Trophoblast cell (in vitro differentiated cells and primary cell): ENCODE results near the gene TBC1D22A.

ENCODE experiments used
- DNase-seq, 2 donors: peaks; one replicate each; pipeline ENCODE4 v3.0.0-alpha.2; 2016
- H2AFZ ChIP-seq: 2 replicates; pipeline ENCODE4 v1.6.1; 2013; ENCODE audit warnings: low read length, moderate library complexity, mild to moderate bottlenecking; ENCODE audit not compliant: insufficient read depth, poor library complexity
- H2AK5ac ChIP-seq: 2 replicates; pipeline ENCODE4 v1.6.1; 2013; ENCODE audit warnings: mild to moderate bottlenecking, low read length
- H2BK120ac ChIP-seq: 2 replicates; pipeline ENCODE4 v1.6.1; 2013; ENCODE audit warnings: low read length, mild to moderate bottlenecking, moderate library complexity; ENCODE audit not compliant: insufficient read depth, poor library complexity
- H2BK12ac ChIP-seq: 2 replicates; pipeline ENCODE4 v1.6.1; 2013; ENCODE audit warnings: mild to moderate bottlenecking, low read length, moderate library complexity
- H2BK5ac ChIP-seq: 2 replicates; pipeline ENCODE4 v1.6.1; 2013; ENCODE audit warnings: low read length, low read depth, moderate library complexity, mild to moderate bottlenecking; ENCODE audit not compliant: poor library complexity
- H3K14ac ChIP-seq: 2 replicates; pipeline ENCODE4 v1.6.1; 2013; ENCODE audit warnings: mild to moderate bottlenecking, low read length
- H3K18ac ChIP-seq: 2 replicates; pipeline ENCODE4 v1.6.1; 2013; ENCODE audit warnings: mild to moderate bottlenecking, low read length
- H3K23ac ChIP-seq: 2 replicates; pipeline ENCODE4 v1.6.1; 2013; ENCODE audit warnings: low read length
- H3K27ac ChIP-seq: 2 replicates; pipeline ENCODE4 v1.5.1; 2013; ENCODE audit warnings: low read depth, mild to moderate bottlenecking, inconsistent platforms, low read length, moderate library complexity
- H3K27me3 ChIP-seq: 2 replicates; pipeline ENCODE4 v1.6.1; 2013; ENCODE audit warnings: inconsistent platforms, mild to moderate bottlenecking, low read length, moderate library complexity; ENCODE audit not compliant: insufficient read depth
- H3K36me3 ChIP-seq, 2 experiments: 1 replicate in 1 of 2; 2 replicates in 1 of 2; pipeline ENCODE4 v1.6.1; 2013; ENCODE audit warnings: low read length in 2 of 2, mild to moderate bottlenecking in 2 of 2, moderate library complexity in 1 of 2; ENCODE audit not compliant: insufficient read depth in 2 of 2, control insufficient read depth in 1 of 2
- H3K4ac ChIP-seq: 2 replicates; pipeline ENCODE4 v1.6.1; 2013; ENCODE audit warnings: low read depth, mild to moderate bottlenecking, low read length, moderate library complexity
- H3K4me1 ChIP-seq, 2 experiments: 1 replicate in 1 of 2; 2 replicates in 1 of 2; pipeline ENCODE4 v1.6.1; 2013; ENCODE audit warnings: low read length in 2 of 2, mild to moderate bottlenecking in 2 of 2, moderate library complexity in 1 of 2; ENCODE audit not compliant: insufficient read depth in 2 of 2, control insufficient read depth in 1 of 2
- H3K4me2 ChIP-seq: 2 replicates; pipeline ENCODE4 v1.6.1; 2013; ENCODE audit warnings: inconsistent platforms, mild to moderate bottlenecking, low read length, moderate library complexity
- H3K4me3 ChIP-seq: 2 replicates; pipeline ENCODE4 v1.5.1; 2013; ENCODE audit warnings: mild to moderate bottlenecking, low read depth, low read length, inconsistent platforms
- H3K79me1 ChIP-seq: one replicate; pipeline ENCODE4 v1.6.1; 2013; ENCODE audit warnings: low read length
- H3K79me2 ChIP-seq: 2 replicates; pipeline ENCODE4 v1.6.1; 2013; ENCODE audit warnings: low read length, mild to moderate bottlenecking; ENCODE audit not compliant: control insufficient read depth, insufficient read depth, poor library complexity
- H3K9ac ChIP-seq: 2 replicates; pipeline ENCODE4 v1.6.1; 2013; ENCODE audit warnings: mild to moderate bottlenecking, low read length
- H3K9me3 ChIP-seq: 2 replicates; pipeline ENCODE4 v1.6.1; 2013; ENCODE audit warnings: low read depth, mild to moderate bottlenecking, control low read depth, inconsistent platforms, low read length; ENCODE audit not compliant: insufficient read depth
- H4K12ac ChIP-seq: 2 replicates; pipeline ENCODE4 v1.6.1; 2013; ENCODE audit warnings: low read depth, mild to moderate bottlenecking, low read length, moderate library complexity
- H4K8ac ChIP-seq: 2 replicates; pipeline ENCODE4 v1.6.1; 2013; ENCODE audit warnings: low read depth, mild to moderate bottlenecking, low read length, moderate library complexity
- H4K91ac ChIP-seq: one replicate; pipeline ENCODE4 v1.6.1; 2013; ENCODE audit warnings: low read depth, mild to moderate bottlenecking, low read length, moderate library complexity
- WGBS: extraction: QIAGEN DNeasy Blood & Tissue Kit; methylation state at CpG from one replicate; pipeline ENCODE4 v1.1.7; 2013; ENCODE audit warnings: missing lambda C conversion rate; ENCODE audit not compliant: insufficient read length, insufficient coverage; ENCODE audit errors: extremely low coverage; 5-methylcytosine and 5-hydroxymethylcytosine counted together

Gene TBC1D22A

DNA sequence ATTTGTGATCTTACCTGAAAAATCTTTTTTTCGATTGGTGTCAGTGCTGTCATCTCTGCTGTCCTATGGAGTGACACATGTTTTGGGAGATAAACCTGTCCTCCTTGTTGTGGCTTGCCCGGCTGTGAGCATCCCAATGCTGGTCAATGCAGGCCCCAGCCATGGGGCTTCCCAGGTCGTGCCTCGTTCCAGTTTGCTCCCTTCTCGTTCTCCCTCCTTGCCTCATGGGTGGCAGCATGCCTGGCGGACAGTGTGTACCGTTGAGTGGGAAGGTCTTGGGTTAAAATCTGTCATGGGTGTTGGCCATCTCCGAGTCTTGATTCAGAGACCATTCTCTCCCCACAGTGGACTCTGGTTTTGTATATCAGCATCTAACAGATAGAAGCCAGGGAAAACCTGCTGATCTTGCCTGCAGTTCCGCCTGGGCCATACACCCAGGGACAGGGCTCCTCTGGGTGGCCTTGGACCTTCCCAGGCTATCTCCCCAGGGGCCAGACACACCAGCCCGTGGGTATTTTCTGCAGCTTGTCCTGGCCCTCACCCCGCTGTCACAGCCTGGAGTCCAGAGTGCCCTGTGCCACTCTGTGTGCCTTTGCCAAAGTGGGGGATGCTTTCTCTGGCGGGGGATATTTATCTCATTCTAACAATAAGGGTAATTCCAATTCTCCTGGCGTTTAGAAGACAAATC lies 208.1 kb downstream of the TBC1D22A start:
- H4K91ac ChIP-seq = no peak overlapping the region
- H3K79me2 ChIP-seq = no peaks in the 10 kb centered on the region
- H3K18ac ChIP-seq = no peak overlapping the region
- H2BK120ac ChIP-seq = no peak overlapping the region
- no peak overlapping the region for H3K23ac ChIP-seq
- no peaks in the 10 kb centered on the region for H3K4me1 ChIP-seq
- H2AK5ac ChIP-seq = no peak overlapping the region
- H3K4ac ChIP-seq = no peak overlapping the region
- no peak overlapping the region for H2BK12ac ChIP-seq
- no peaks in the 10 kb centered on the region for H3K27me3 ChIP-seq
- no peak for DNase-seq
- H3K4me2 ChIP-seq = no peak overlapping the region
- H3K36me3 ChIP-seq = peaks cover 0 to 9% of the 10 kb centered on the region in 2 experiments
- WGBS = no CpG with 5 or more reads among the region's 13 CpGs
- no peak overlapping the region for H3K4me3 ChIP-seq
- H2BK5ac ChIP-seq = no peak overlapping the region
- H3K27ac ChIP-seq = no peak overlapping the region
- H4K12ac ChIP-seq = no peak overlapping the region
- H3K14ac ChIP-seq = no peak overlapping the region
- H2AFZ ChIP-seq = no peak overlapping the region
- no peak overlapping the region for H4K8ac ChIP-seq
- H3K9ac ChIP-seq = no peak overlapping the region
- no peaks in the 10 kb centered on the region for H3K79me1 ChIP-seq
- H3K9me3 ChIP-seq = peaks cover 5% of the 10 kb centered on the region

DNA sequence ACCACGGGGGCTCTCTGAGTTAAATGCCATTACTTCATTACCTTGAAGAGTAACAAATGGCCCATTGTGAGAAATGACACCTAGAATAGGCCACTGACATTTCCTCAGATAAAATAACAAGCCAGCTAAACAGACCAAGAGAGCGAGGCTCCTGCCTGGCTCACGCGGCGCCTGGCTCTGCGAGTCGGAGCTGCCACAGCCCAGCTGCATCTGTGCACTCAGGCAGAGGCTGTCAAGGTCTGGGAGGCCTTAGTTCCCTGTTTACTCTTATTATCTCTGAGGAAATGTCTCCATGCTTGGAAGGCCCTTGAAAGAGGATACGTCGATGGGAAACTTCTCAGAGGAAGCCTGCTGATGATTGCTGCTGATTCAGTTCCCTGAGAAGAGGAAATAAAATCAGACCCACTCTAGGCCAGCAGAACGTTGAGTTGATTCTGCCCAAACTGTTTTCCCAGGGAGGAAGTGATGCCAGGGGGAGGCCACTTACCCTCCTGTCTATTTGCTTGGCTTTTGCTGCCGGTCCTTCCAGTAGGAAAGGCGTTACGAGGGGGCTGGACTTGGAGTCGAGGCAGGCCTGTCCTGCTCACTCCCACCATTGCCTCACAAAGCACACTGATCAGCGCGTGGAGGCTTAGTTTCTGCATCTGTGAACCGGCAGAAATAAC lies 208.8 kb downstream of the TBC1D22A start:
- H3K14ac ChIP-seq = no peak overlapping the region
- no peak overlapping the region for H3K9ac ChIP-seq
- no peak overlapping the region for H3K18ac ChIP-seq
- no peak overlapping the region for H2AK5ac ChIP-seq
- H3K4ac ChIP-seq = no peak overlapping the region
- H2AFZ ChIP-seq = no peak overlapping the region
- H4K8ac ChIP-seq = no peak overlapping the region
- H3K4me1 ChIP-seq = no peaks in the 10 kb centered on the region
- no peaks in the 10 kb centered on the region for H3K79me1 ChIP-seq
- H3K27ac ChIP-seq = no peak overlapping the region
- peaks cover 5% of the 10 kb centered on the region for H3K9me3 ChIP-seq
- no peak overlapping the region for H2BK120ac ChIP-seq
- H4K91ac ChIP-seq = no peak overlapping the region
- H3K4me2 ChIP-seq = no peak overlapping the region
- no peak overlapping the region for H2BK5ac ChIP-seq
- WGBS = no CpG with 5 or more reads among the region's 17 CpGs
- no peak overlapping the region for H4K12ac ChIP-seq
- H3K36me3 ChIP-seq = peaks cover 0 to 9% of the 10 kb centered on the region in 2 experiments
- H3K79me2 ChIP-seq = no peaks in the 10 kb centered on the region
- no peaks in the 10 kb centered on the region for H3K27me3 ChIP-seq
- no peak overlapping the region for H3K23ac ChIP-seq
- DNase-seq = peak in 1 of 2 donors; percentile 4
- no peak overlapping the region for H2BK12ac ChIP-seq
- H3K4me3 ChIP-seq = no peak overlapping the region

DNA sequence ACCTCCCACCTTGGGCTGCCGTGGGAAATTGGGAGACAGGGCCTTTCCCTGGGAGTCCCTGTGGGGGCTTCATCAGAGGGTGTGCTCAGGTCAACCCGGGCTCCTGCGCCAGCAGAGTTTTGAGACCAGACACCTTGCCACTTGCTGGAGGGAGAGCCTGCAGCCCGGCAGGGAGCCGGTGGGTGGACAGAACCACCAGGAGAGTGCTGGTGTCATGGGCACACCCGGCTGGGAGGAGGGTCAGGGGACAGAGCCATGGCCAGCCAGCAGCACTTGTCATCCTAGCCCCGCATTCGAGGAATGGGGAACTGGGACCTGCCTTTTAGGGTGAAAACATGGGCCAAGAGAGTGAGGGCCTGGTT lies 209.3 kb downstream of the TBC1D22A start:
- no peak overlapping the region for H4K8ac ChIP-seq
- no peak overlapping the region for H3K4me3 ChIP-seq
- no peak overlapping the region for H2BK120ac ChIP-seq
- no peaks in the 10 kb centered on the region for H3K79me2 ChIP-seq
- H3K4ac ChIP-seq = no peak overlapping the region
- H2BK12ac ChIP-seq = no peak overlapping the region
- H3K27me3 ChIP-seq = no peaks in the 10 kb centered on the region
- no peak overlapping the region for H4K91ac ChIP-seq
- H3K79me1 ChIP-seq = no peaks in the 10 kb centered on the region
- no peak overlapping the region for H3K27ac ChIP-seq
- no peak overlapping the region for H3K14ac ChIP-seq
- no peak overlapping the region for H4K12ac ChIP-seq
- H3K9me3 ChIP-seq = peaks cover 5% of the 10 kb centered on the region
- H2AFZ ChIP-seq = no peak overlapping the region
- no peaks in the 10 kb centered on the region for H3K4me1 ChIP-seq
- WGBS = no CpG with 5 or more reads among the region's 8 CpGs
- no peak overlapping the region for H3K18ac ChIP-seq
- no peak overlapping the region for H2AK5ac ChIP-seq
- H3K23ac ChIP-seq = no peak overlapping the region
- no peak overlapping the region for H3K4me2 ChIP-seq
- no peak overlapping the region for H3K9ac ChIP-seq
- no peak for DNase-seq
- no peak overlapping the region for H2BK5ac ChIP-seq
- H3K36me3 ChIP-seq = peaks cover 0 to 9% of the 10 kb centered on the region in 2 experiments

DNA sequence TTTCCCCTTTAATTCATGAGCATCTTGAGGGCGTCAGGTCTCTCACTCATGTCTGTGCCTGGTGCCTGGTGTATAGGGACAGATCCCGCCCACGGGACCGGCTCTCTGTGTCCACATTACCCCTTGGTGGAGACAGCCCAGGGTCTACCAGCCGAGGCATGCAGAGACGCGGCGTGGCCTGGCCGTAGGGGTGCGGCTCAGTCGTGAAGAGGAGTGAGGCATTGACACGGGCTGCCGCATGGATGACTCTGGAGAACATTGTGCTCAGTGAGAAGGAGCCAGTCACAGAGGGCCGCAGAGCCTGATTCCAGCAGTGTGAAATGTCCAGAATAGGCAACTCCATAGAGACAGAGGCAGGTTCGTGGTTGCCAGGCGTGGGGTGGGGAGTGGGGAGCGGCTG lies 209.8 kb downstream of the TBC1D22A start:
- no peak overlapping the region for H3K9ac ChIP-seq
- no peak overlapping the region for H3K18ac ChIP-seq
- H3K4me1 ChIP-seq = no peaks in the 10 kb centered on the region
- no peak for DNase-seq
- H3K36me3 ChIP-seq = peaks cover 0 to 9% of the 10 kb centered on the region in 2 experiments
- H3K79me2 ChIP-seq = no peaks in the 10 kb centered on the region
- no peak overlapping the region for H3K4ac ChIP-seq
- H2AFZ ChIP-seq = no peak overlapping the region
- no peak overlapping the region for H4K12ac ChIP-seq
- H3K4me3 ChIP-seq = no peak overlapping the region
- no peak overlapping the region for H2BK120ac ChIP-seq
- H3K27ac ChIP-seq = no peak overlapping the region
- H3K9me3 ChIP-seq = peaks cover 5% of the 10 kb centered on the region
- H2BK12ac ChIP-seq = no peak overlapping the region
- no peak overlapping the region for H4K91ac ChIP-seq
- WGBS = no CpG with 5 or more reads among the region's 17 CpGs
- no peak overlapping the region for H3K14ac ChIP-seq
- no peak overlapping the region for H4K8ac ChIP-seq
- no peaks in the 10 kb centered on the region for H3K27me3 ChIP-seq
- no peak overlapping the region for H3K4me2 ChIP-seq
- no peaks in the 10 kb centered on the region for H3K79me1 ChIP-seq
- no peak overlapping the region for H2BK5ac ChIP-seq
- H3K23ac ChIP-seq = no peak overlapping the region
- no peak overlapping the region for H2AK5ac ChIP-seq
